Stromal cell of bone marrow (primary cell): ENCODE measurements around the gene SLC2A9.
A peak's percentile ranks its signal among the peaks of the same experiment; 100 is the strongest.

Experiments used
- DNase-seq: peaks from one replicate; pipeline ENCODE4 v3.0.0-alpha.2; 2012; ENCODE audit warnings: low read depth

Gene SLC2A9

GRCh38 chr4:9893329-9894108, 127.8 kb downstream of the SLC2A9 start:
- no peak for DNase-seq

- DNase-seq: no peak
These were observed 129.6 kb downstream of the SLC2A9 start for GRCh38 chr4:9891740-9892139.

DNA sequence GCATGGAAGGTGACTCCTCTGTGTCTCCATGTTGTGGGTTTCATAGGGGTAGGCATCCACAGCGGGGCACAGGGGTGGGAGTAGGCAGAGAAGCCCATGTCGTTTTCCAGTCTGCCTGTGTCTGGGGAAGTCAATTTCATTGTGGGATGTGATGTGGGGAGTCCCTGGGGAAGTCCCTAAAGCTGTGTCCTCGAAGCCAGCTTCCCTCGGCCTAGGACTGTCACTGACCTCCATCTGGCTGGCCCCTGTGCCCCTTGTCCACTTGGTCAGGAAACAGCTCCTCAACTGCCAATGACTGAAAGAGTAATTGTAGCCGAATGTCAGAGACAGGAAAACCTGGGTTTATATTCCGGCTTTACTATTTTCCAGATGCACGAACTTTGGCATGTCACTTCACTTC, 130.2 kb downstream of the SLC2A9 start:
- no peak for DNase-seq

DNA sequence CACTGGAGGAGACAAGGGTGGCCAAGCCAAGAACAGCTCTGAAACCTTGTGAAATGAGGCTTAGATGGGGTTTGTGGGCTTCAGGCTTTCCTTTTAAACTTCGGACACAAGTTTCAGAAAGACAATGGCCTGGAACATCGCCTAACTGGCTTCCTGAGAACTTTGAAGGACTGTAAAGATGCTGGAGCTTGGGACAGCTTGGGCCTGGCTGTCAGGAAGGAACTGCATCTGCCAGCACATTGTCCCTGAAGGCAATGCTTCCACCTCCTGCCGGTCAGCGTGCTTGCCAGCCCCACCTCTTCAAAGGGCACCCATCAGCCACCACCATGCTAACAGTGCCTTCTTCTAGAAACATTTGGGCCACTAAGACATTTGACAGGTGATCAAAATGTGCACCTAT, 132.0 kb downstream of the SLC2A9 start:
- no peak for DNase-seq

GRCh38 chr4:9885958-9886357, 135.3 kb downstream of the SLC2A9 start:
- no peak for DNase-seq

DNA sequence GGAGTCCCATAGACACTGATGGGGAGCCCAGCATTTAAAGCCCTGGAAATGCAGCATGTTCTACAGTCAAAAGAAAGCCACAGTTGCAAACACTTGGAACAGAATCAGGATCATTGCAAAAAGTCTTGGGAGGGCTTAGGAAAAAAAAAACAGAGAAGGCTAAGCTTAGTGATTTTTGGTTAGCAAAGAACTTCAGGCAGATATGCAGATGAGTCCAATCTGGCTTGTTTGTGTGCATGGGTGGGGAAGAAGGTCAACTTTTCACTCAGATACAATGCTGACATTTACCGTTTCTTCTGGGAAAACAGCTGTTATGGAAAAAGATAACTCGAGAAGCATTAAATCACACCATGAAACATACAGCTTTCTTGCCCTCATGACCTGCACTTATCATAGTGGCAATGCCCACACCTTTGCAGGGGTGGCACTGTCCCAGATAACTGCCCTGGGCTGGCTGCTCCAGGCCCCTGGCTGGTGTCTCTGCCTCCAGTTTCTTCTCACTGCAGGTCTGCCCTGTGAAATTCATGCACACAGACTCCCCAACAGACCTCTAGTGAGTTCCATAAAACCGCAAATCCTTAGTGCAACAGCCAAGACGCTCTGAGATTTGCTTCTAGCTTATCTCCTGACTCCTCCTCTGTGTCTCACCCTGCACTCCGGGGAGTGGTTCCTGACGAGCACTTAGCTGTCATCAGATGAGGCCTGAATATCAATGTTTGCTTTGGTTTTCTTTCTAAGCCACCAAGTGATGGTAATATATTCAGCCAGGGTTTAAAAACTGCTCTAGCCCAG, 140.7 kb downstream of the SLC2A9 start:
- DNase-seq: peak; percentile 7

GRCh38 chr4:9877123-9877522, 144.2 kb downstream of the SLC2A9 start:
- no peak for DNase-seq

DNA sequence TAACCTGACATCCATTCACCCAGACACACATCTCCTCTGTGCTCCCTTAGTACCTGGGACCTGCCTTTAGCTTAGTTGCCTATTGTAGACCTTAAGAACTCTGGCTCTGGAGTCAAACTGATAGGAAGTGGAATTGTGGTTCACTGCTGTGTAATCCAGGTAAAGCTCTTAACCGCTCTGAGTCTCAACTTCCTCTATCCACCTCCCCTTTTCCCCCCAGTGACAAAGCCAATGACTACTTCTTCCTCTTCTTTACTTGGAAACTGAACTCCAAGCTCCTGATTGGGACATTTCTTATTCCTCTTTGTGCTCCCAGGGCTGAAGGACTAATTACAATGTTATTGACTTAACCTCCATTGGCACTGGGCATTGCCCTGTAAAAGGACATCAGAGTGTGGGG, 145.8 kb downstream of the SLC2A9 start:
- DNase-seq: no peak

DNA sequence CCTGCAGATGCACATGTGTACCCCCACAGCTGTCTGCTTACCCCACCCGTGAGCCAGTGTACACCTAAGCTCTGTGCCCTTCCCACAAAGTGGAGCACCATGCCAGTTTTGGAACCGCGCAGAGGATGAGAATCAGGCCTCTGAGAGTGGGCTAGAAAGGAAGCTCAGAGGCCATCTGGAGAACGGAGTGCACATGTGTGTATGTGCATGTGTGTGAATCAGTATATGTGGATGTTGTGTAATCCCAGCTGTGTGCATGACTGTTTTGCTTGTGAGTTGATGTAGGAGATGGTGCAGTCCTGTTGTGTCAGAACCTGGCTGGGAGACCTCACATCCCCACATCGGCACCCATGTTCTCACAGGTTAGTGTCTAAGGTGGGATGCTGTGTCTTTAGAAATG, 146.9 kb downstream of the SLC2A9 start:
- DNase-seq: no peak

- no peak for DNase-seq
These were observed 151.0 kb downstream of the SLC2A9 start for GRCh38 chr4:9870165-9870790.

DNA sequence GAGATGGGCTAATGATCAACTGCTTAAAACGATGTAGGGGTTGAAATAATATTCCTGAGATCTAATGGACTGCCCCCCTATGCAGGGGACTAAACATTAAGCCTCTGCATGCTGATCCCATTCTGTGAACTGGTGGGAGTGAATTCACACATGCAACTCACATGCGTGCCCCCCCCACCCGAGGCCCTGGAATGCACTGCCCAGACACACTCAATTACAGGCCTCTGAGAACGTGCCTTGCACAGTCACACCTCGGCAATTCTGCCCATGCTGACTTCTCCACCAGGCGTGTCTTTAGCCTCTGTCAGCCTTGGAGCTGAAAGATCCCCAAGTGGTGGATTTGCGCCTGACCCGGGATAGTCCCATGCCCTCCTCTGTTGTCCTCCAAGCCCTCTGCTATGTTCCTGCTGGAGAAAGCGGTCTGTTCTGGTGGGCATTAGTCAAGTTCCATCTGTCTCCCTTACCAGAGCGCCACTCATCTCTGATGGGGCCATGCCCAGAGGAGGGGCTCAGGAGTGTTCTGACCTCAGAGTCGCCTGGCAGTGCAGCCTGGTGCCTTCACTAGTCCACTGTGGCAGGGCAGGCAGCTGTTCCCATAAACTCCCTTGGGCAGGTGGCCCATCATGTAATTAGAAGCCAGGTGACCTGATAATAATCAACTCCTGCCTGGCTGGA, 153.4 kb downstream of the SLC2A9 start:
- no peak for DNase-seq

GRCh38 chr4:9866931-9867330, 154.4 kb downstream of the SLC2A9 start:
- no peak for DNase-seq

- DNase-seq: no peak
These were observed 159.7 kb downstream of the SLC2A9 start for GRCh38 chr4:9861561-9861960.

GRCh38 chr4:9859810-9860209, 161.5 kb downstream of the SLC2A9 start:
- no peak for DNase-seq

- no peak for DNase-seq
These were observed 171.8 kb downstream of the SLC2A9 start for GRCh38 chr4:9849538-9849920.

DNA sequence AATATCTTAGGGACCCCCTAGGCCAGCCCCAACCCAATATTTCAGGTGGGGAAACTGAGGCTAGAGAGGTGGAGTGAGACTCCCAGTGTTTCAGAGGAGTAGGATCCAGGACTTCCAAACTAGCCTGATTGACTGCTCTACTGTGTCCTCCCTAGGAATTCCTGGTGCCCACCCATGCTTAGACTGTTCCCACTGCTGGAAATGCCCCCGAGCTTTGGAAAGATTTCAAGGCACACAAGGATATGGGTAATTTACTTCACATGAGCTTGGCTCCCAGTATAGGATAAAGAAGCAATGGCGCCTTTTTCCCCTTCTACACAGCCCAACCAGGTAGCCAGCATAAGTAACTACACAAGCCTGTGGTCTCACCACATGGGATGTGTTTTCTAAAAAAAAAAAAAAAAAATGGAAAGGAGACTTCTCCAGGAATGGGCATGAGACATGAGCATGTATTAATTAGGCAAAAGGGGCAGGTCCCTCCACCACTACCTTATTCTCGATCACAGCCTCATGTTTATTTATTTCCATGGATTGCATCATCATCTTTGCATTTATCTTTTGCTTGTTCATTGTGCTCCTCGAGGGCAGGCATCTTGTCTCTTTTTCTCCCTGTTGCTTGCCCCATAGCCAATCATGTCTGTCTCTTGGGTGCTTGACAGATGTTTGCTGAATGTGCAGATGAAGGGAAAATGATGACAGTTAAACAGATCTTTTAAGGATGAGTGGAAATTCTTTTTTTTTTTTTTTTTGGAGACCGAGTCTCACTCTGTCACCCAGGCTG, 173.1 kb downstream of the SLC2A9 start:
- no peak for DNase-seq

DNA sequence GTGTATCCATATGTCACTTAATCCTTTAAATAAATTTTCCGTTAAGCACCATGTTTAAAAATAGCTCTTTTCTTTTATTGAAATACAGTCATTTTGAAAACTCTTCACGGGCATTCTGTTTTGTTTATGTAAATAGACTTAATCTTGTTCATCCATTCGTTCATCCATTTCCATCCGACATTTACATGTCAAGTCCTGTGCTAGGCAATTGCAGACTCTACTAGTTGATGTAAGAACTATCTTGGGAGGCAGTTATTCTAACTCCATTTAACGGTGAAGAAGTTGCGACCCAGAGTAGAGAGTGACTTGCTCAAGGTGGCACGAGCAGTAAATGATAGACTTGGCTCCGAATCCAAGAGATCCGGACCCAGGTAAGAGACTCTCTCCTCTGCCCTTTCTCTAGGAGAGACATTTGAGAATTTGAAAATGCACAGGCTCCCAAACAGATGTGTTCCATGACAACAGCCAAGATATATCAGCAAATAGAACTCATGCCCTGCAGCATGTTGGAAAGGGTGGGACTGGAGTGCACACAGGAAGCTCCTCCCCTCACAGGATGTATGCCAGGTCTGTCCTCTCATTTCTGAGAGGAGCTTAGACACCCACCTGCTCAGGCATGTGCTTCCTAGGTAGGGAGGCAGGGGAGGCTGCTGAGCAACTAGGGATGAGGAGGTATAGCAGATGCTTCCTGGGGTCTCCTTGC, 175.4 kb downstream of the SLC2A9 start:
- no peak for DNase-seq

DNA sequence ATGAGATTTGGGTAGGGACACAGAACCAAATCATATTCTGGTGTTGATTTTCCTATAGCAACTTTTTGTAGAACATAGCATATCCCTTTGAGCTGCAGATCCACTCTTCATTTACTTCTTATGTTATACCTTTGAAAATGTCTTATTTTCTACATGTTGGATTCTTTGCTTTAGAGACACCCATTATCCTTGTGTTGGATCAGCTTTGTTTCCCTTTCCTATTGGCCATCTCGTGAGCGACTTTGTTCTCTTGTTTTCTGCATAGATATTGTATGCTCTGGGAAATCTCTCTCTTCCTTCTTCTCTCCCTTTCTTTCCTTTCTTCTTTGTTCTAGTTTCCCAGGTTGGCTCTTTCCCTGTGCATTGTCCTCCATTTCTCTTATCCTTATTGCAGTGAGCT, 180.2 kb downstream of the SLC2A9 start:
- DNase-seq: no peak

DNA sequence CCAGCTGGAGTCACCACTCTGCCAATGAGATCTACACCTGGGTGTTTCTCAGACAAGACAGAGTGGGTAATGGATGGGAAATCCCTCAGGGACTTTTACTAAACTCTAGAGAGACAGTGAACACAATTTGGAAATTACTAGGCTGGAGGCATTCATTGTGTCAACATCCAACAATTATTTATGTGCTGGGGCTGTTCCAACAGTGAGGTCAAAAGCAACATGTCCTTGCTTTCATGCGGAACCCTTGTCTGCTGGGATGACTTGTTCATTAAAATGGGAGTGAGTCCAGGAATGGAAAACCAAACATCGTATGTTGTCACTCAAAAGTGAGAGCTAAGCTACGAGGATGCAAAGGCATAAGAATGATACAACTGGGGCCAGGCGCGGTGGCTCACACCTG, 185.9 kb downstream of the SLC2A9 start:
- no peak for DNase-seq

GRCh38 chr4:9833421-9833820, 187.9 kb downstream of the SLC2A9 start:
- no peak for DNase-seq

DNA sequence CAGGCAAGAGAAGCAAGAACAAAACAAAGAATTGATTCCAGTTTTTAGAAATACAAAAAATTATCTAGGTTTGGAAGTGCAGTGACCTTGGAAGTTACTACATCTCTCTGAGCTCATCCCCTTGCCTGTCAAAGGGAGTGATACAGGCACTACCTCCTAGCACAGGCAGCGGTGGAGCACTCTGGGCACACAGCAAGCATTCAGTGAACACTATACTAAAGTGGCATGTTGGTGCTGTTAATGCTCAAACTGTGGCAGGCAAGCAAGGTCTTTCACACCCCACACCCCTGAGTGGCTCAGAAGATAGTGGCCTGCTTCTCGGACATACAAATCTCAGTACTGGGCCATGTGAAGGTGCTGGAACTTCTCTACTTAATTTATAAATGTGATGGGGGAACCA, 188.7 kb downstream of the SLC2A9 start:
- no peak for DNase-seq
